Chondrocyte (in vitro differentiated cells): ENCODE measurements around the gene KIF5C. TPM values are rescaled to one million over a fixed set of nuclear protein-coding genes. Genes with fewer than 3 reads are reported as not detected.

Experiments
- DNase-seq: peaks from one replicate; pipeline ENCODE4 v3.0.0; 2021; ENCODE audit warnings: mixed read lengths, low spot score
- H3K27ac Mint-ChIP-seq: one replicate; pipeline ENCODE4 v1.8.0; 2021; ENCODE audit warnings: mild to moderate bottlenecking, moderate library complexity, mixed read lengths; ENCODE audit not compliant: unreplicated experiment
- H3K27me3 Mint-ChIP-seq: 2 replicates; pipeline ENCODE4 v1.8.0; 2021; ENCODE audit warnings: low read depth, mixed read lengths
- H3K36me3 Mint-ChIP-seq: 2 replicates; pipeline ENCODE4 v1.8.0; 2021; ENCODE audit warnings: low read depth, mixed read lengths
- H3K4me1 Mint-ChIP-seq: 2 replicates; pipeline ENCODE4 v1.8.0; 2021; ENCODE audit warnings: low read depth, mild to moderate bottlenecking, mixed read lengths
- H3K4me3 Mint-ChIP-seq: one replicate; pipeline ENCODE4 v1.8.0; 2021; ENCODE audit warnings: mild to moderate bottlenecking, moderate library complexity, mixed read lengths; ENCODE audit not compliant: unreplicated experiment
- H3K9me3 Mint-ChIP-seq: 2 replicates; pipeline ENCODE4 v1.8.0; 2021; ENCODE audit warnings: low read depth, mixed read lengths
- total RNA-seq: library from RNA; stranded (reverse); gene quantifications from 3 replicates; pipeline ENCODE4 v1.2.1, GENCODE V29; 2021
- TF ChIP-seq, protein P1 (sequence below): fragments of 200-600 bp; sonication (generic); IDR thresholded peaks from 2 replicates; pipeline ENCODE4 v1.5.0; 2021; ENCODE audit warnings: antibody characterized with exemption, mild to moderate bottlenecking, moderate library complexity

The KIF5C gene
- total RNA-seq, 1 donor from 2014 or later: 3.1 TPM

DNA sequence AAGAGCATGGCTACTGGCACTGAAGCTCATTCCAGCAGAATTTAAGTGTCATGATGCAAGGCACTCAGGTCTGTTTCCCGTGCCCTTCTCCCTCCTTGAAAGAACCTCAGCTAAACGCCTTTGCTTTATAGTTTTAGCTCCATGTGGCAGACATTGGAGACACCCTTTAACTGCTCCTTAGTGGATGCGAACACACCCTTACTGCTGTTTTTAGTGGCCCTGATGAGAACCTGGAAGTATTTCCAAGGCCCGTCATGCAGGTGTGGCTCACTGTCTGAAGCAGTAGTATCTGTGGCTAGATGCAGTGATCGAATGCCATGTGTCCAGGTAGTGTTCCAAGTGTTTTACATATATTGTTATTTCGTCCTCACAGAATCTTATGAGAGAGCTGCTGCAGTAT, 28.3 kb downstream of the KIF5C start:
- no peak for DNase-seq
- Mint-ChIP-seq H3K27ac (no peak overlapping the region), H3K4me3 (no peak overlapping the region), H3K4me1 (peaks cover 30% of the 10 kb centered on the region), H3K27me3 (no peaks in the 10 kb centered on the region), H3K36me3 (no peaks in the 10 kb centered on the region), H3K9me3 (peaks cover 3% of the 10 kb centered on the region)
- TF ChIP-seq, protein P1, sequence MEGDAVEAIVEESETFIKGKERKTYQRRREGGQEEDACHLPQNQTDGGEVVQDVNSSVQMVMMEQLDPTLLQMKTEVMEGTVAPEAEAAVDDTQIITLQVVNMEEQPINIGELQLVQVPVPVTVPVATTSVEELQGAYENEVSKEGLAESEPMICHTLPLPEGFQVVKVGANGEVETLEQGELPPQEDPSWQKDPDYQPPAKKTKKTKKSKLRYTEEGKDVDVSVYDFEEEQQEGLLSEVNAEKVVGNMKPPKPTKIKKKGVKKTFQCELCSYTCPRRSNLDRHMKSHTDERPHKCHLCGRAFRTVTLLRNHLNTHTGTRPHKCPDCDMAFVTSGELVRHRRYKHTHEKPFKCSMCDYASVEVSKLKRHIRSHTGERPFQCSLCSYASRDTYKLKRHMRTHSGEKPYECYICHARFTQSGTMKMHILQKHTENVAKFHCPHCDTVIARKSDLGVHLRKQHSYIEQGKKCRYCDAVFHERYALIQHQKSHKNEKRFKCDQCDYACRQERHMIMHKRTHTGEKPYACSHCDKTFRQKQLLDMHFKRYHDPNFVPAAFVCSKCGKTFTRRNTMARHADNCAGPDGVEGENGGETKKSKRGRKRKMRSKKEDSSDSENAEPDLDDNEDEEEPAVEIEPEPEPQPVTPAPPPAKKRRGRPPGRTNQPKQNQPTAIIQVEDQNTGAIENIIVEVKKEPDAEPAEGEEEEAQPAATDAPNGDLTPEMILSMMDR: no peak

DNA sequence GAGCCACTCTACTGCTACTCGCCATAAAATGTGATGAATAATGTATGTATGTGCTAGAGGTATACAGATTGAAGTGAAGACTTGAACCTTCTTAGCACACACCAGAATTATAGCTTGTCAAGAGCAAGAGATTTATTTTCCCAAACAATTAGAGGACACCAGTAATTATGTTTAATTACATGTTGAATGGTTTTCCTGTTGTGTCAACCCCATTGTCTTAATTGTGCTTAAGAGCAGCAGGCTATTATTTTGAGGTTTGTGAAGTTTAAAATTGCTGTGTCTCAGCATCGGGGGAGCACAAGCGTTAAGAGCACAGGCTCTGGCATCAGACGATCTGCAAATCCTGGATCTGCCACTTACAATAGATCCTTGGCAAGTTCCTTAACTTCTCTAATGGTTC, 29.0 kb downstream of the KIF5C start:
- DNase-seq: no peak
- Mint-ChIP-seq H3K9me3 (peaks cover 3% of the 10 kb centered on the region), H3K27ac (no peak overlapping the region), H3K4me1 (peaks cover 30% of the 10 kb centered on the region), H3K36me3 (no peaks in the 10 kb centered on the region), H3K4me3 (no peak overlapping the region), H3K27me3 (no peaks in the 10 kb centered on the region)
- TF ChIP-seq, protein P1: no peak

DNA sequence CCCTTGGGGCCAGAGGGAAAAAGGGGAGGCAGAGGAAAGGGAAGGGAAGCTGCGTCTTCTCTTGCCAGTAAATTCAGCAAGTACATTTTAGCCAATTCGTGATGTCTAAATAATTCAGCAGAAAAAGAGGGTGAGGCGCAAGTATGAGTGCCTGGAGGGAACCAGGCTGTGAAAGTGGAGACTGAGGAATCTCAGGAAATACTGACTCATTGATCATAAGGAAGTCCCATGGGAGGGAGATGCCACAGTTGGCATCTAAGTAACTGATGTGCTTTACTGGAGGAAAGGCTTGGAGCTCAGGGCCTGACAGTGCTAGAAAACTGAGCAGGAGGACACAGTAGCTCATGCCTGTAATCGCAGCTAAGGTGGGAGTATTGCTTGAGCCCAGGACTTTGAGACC, 31.1 kb downstream of the KIF5C start:
- DNase-seq: no peak
- no peaks in the 10 kb centered on the region for H3K27me3 Mint-ChIP-seq
- peaks cover 18% of the 10 kb centered on the region for H3K4me1 Mint-ChIP-seq
- H3K27ac Mint-ChIP-seq: peak overlapping the region; percentile 68
- H3K4me3 Mint-ChIP-seq: no peak overlapping the region
- peaks cover 3% of the 10 kb centered on the region for H3K9me3 Mint-ChIP-seq
- peaks cover 2% of the 10 kb centered on the region for H3K36me3 Mint-ChIP-seq
- TF ChIP-seq, protein P1: no peak

DNA sequence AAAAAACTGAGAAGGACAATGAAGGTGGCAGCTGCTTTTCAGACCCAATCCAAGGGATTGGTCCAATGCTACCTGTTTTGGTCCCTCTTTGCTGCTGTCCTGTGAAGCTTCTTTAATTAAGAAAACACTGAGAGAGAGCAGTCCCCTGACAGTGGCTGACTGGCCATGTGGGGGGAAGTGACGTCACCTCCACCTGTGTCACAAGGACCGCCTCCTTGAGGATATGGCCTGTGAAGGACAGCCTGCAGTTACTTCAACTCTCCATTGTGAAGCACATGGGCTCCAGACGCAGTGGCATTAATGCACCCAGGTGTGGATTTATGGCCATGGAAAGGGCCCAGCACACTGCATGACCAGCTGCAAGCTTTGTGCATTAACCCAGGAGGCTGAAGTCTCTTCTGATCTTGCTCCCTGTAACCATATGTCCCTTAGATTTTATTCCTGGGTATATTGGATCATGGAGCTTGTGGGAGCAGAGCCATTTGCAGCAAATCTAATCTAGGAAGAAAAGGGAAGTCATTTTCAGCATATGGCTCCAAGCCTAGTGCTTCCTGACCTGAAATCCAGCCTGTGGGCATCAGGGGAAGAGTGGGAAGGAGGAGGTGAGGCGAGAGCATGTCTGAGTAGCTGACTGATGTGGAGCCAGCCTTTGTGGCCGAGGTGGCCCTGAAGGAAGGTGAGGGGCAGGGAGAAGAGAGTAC, 32.2 kb downstream of the KIF5C start:
- TF ChIP-seq, protein P1: no peak
- H3K27me3 Mint-ChIP-seq: no peaks in the 10 kb centered on the region
- DNase-seq: no peak
- peaks cover 3% of the 10 kb centered on the region for H3K9me3 Mint-ChIP-seq
- H3K27ac Mint-ChIP-seq: no peak overlapping the region
- H3K4me1 Mint-ChIP-seq: peaks cover 18% of the 10 kb centered on the region
- peaks cover 2% of the 10 kb centered on the region for H3K36me3 Mint-ChIP-seq
- H3K4me3 Mint-ChIP-seq: no peak overlapping the region

DNA sequence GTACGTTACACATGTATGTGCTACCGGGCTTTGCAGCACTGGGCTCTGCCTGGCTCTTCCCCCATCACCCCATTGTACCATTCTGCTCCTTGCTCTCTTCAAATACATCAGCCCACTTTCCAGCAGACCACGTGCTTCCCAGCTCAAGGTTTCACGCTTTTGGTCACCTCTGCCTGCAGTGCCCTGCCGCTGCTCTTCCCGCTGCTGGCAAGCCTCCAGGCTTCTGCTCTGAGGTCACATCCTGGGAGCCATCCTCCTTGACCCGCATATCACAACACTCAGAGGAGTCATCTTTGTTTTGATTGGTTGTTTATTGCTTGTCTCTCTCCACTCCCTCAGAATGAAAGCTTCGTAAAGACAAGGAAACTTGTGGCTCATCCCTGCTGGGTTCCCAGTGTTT, 34.1 kb downstream of the KIF5C start:
- Mint-ChIP-seq H3K27ac (no peak overlapping the region), H3K4me3 (no peak overlapping the region), H3K27me3 (no peaks in the 10 kb centered on the region), H3K9me3 (peaks cover 3% of the 10 kb centered on the region), H3K36me3 (peaks cover 2% of the 10 kb centered on the region), H3K4me1 (peaks cover 11% of the 10 kb centered on the region)
- TF ChIP-seq, protein P1: no peak
- DNase-seq: no peak
